ENCODE measurements around the gene MUC5B. TPM values are rescaled to one million over a fixed set of nuclear protein-coding genes. Genes with fewer than 3 reads are reported as not detected.
"Not testable (repeated sequence)": the region's sequence is repeated elsewhere in the genome, so short reads cannot be mapped to it uniquely, and the experiment has no call there.

Gene MUC5B
- total and polyA plus RNA-seq, 4 donors, result 0.25 TPM; not detected in 3

GRCh38 chr11:1261241-1262071, 38.6 kb downstream of the MUC5B start:
- intact Hi-C loops (cut with DNase I), result loop anchor here (5.0 kb wide), 3 partner anchors 36 to 256 kb away; partner anchors contain the start of gene TOLLIP (in 1 of the 2)
- WGBS, 2 donors, result 87 to 88% methylated on average over 38 to 39 of the region's 39 CpGs
- Histone ChIP-seq H3K27ac (ENCODE audit: low read depth in 1 of 2, low read length in 2 of 2) (no peak overlapping the region), H3K36me3 (ENCODE audit: control insufficient read depth in 1 of 2, insufficient read depth in 2 of 2, low read length in 1 of 2) (no peaks in the 10 kb centered on the region), H3K4me3 (ENCODE audit: low read length in 2 of 2) (no peak overlapping the region), H3K27me3 (ENCODE audit: control insufficient read depth in 1 of 2, insufficient read depth in 2 of 2, low read length in 1 of 2) (no peaks in the 10 kb centered on the region), H3K9me3 (ENCODE audit: control insufficient read depth, low read length) (no peaks in the 10 kb centered on the region), H3K4me1 (ENCODE audit: control insufficient read depth in 1 of 2, insufficient read depth in 2 of 2, low read length in 2 of 2) (no peaks in the 10 kb centered on the region)
- DNase-seq, result no peak
- ATAC-seq (ENCODE audit: low FRiP score), result no peak

- H3K27me3 ChIP-seq (ENCODE audit: control insufficient read depth in 1 of 2, insufficient read depth in 2 of 2, low read length in 1 of 2), result no peaks in the 10 kb centered on the region
- H3K4me1 ChIP-seq (ENCODE audit: control insufficient read depth in 1 of 2, insufficient read depth in 2 of 2, low read length in 2 of 2), result no peaks in the 10 kb centered on the region
- H3K4me3 ChIP-seq (ENCODE audit: low read length in 2 of 2), result no peak overlapping the region
- no peaks in the 10 kb centered on the region for H3K36me3 ChIP-seq (ENCODE audit: control insufficient read depth in 1 of 2, insufficient read depth in 2 of 2, low read length in 1 of 2)
- H3K9me3 ChIP-seq (ENCODE audit: control insufficient read depth, low read length), result no peaks in the 10 kb centered on the region
- intact Hi-C loops (cut with DNase I), result loop anchor here (5.0 kb wide), 3 partner anchors 35 to 255 kb away; partner anchors contain the start of gene TOLLIP (in 1 of the 2)
- no peak overlapping the region for H3K27ac ChIP-seq (ENCODE audit: low read depth in 1 of 2, low read length in 2 of 2)
- 7 to 11% methylated on average over 30 to 31 of the region's 31 CpGs for WGBS, 2 donors
- DNase-seq (peak; percentile 94 to 97), ATAC-seq (ENCODE audit: low FRiP score) (peak; percentile 93)
These were observed 39.5 kb downstream of the MUC5B start for GRCh38 chr11:1262172-1263006.

- H3K4me3 ChIP-seq (ENCODE audit: low read length in 2 of 2), result no peak overlapping the region
- DNase-seq, result no peak
- no peak overlapping the region for H3K27ac ChIP-seq (ENCODE audit: low read depth in 1 of 2, low read length in 2 of 2)
- ATAC-seq (ENCODE audit: low FRiP score), result no peak
- H3K27me3 ChIP-seq (ENCODE audit: control insufficient read depth in 1 of 2, insufficient read depth in 2 of 2, low read length in 1 of 2), result no peaks in the 10 kb centered on the region
- WGBS, 2 donors, result 17 to 25% methylated on average over 7 of the region's 7 CpGs
- intact Hi-C loops (cut with DNase I), result loop anchor here (5.0 kb wide), 3 partner anchors 34 to 254 kb away; partner anchors contain the start of gene TOLLIP (in 1 of the 2)
- H3K4me1 ChIP-seq (ENCODE audit: control insufficient read depth in 1 of 2, insufficient read depth in 2 of 2, low read length in 2 of 2), result no peaks in the 10 kb centered on the region
- H3K9me3 ChIP-seq (ENCODE audit: control insufficient read depth, low read length), result no peaks in the 10 kb centered on the region
- H3K36me3 ChIP-seq (ENCODE audit: control insufficient read depth in 1 of 2, insufficient read depth in 2 of 2, low read length in 1 of 2), result no peaks in the 10 kb centered on the region
These were observed 40.1 kb downstream of the MUC5B start for GRCh38 chr11:1263010-1263409.

GRCh38 chr11:1264444-1264843, 41.6 kb downstream of the MUC5B start:
- DNase-seq; H3K27me3 ChIP-seq (ENCODE audit: control insufficient read depth in 1 of 2, insufficient read depth in 2 of 2, low read length in 1 of 2); H3K27ac ChIP-seq (ENCODE audit: low read depth in 1 of 2, low read length in 2 of 2); H3K4me3 ChIP-seq (ENCODE audit: low read length in 2 of 2); H3K36me3 ChIP-seq (ENCODE audit: control insufficient read depth in 1 of 2, insufficient read depth in 2 of 2, low read length in 1 of 2); H3K9me3 ChIP-seq (ENCODE audit: control insufficient read depth, low read length); H3K4me1 ChIP-seq (ENCODE audit: control insufficient read depth in 1 of 2, insufficient read depth in 2 of 2, low read length in 2 of 2): not testable (repeated sequence)
- ATAC-seq (ENCODE audit: low FRiP score), result peak; percentile 51
- intact Hi-C loops (cut with DNase I), result loop anchor here (5.0 kb wide), 3 partner anchors 33 to 253 kb away; partner anchors contain the start of gene TOLLIP (in 1 of the 2)
- WGBS, 2 donors, result 25 to 30% methylated on average over 3 of the region's 3 CpGs

GRCh38 chr11:1265480-1265879, 42.6 kb downstream of the MUC5B start:
- H3K27ac ChIP-seq (ENCODE audit: low read depth in 1 of 2, low read length in 2 of 2); H3K9me3 ChIP-seq (ENCODE audit: control insufficient read depth, low read length); H3K4me3 ChIP-seq (ENCODE audit: low read length in 2 of 2); DNase-seq; H3K27me3 ChIP-seq (ENCODE audit: control insufficient read depth in 1 of 2, insufficient read depth in 2 of 2, low read length in 1 of 2); intact Hi-C loops (cut with DNase I); H3K36me3 ChIP-seq (ENCODE audit: control insufficient read depth in 1 of 2, insufficient read depth in 2 of 2, low read length in 1 of 2); H3K4me1 ChIP-seq (ENCODE audit: control insufficient read depth in 1 of 2, insufficient read depth in 2 of 2, low read length in 2 of 2); ATAC-seq (ENCODE audit: low FRiP score): not testable (repeated sequence)
- WGBS, 2 donors, result 97 to 98% methylated on average over 4 of the region's 4 CpGs

GRCh38 chr11:1266976-1267375, 44.1 kb downstream of the MUC5B start:
- DNase-seq; H3K36me3 ChIP-seq (ENCODE audit: control insufficient read depth in 1 of 2, insufficient read depth in 2 of 2, low read length in 1 of 2); H3K27ac ChIP-seq (ENCODE audit: low read depth in 1 of 2, low read length in 2 of 2); H3K4me3 ChIP-seq (ENCODE audit: low read length in 2 of 2); H3K4me1 ChIP-seq (ENCODE audit: control insufficient read depth in 1 of 2, insufficient read depth in 2 of 2, low read length in 2 of 2); ATAC-seq (ENCODE audit: low FRiP score); H3K27me3 ChIP-seq (ENCODE audit: control insufficient read depth in 1 of 2, insufficient read depth in 2 of 2, low read length in 1 of 2); H3K9me3 ChIP-seq (ENCODE audit: control insufficient read depth, low read length); intact Hi-C loops (cut with DNase I): not testable (repeated sequence)
- WGBS, 2 donors, result 90 to 92% methylated on average over 2 of the region's 2 CpGs

GRCh38 chr11:1267441-1268100, 44.7 kb downstream of the MUC5B start:
- intact Hi-C loops (cut with DNase I), result no loop called here
- no peak overlapping the region for H3K4me3 ChIP-seq (ENCODE audit: low read length in 2 of 2)
- ATAC-seq (ENCODE audit: low FRiP score) (no peak), DNase-seq (no peak)
- no peaks in the 10 kb centered on the region for H3K27me3 ChIP-seq (ENCODE audit: control insufficient read depth in 1 of 2, insufficient read depth in 2 of 2, low read length in 1 of 2)
- H3K9me3 ChIP-seq (ENCODE audit: control insufficient read depth, low read length), result no peaks in the 10 kb centered on the region
- H3K36me3 ChIP-seq (ENCODE audit: control insufficient read depth in 1 of 2, insufficient read depth in 2 of 2, low read length in 1 of 2), result no peaks in the 10 kb centered on the region
- no peak overlapping the region for H3K27ac ChIP-seq (ENCODE audit: low read depth in 1 of 2, low read length in 2 of 2)
- H3K4me1 ChIP-seq (ENCODE audit: control insufficient read depth in 1 of 2, insufficient read depth in 2 of 2, low read length in 2 of 2), result no peaks in the 10 kb centered on the region
- 77 to 82% methylated on average over 9 of the region's 9 CpGs for WGBS, 2 donors

- intact Hi-C loops (cut with DNase I), result loop anchor here in 1 of 2 donors (10.0 kb wide), 1 partner anchor 215 kb away; the partner anchor contains the start of gene MOB2
- no peak for ATAC-seq (ENCODE audit: low FRiP score)
- WGBS, 2 donors, result 88 to 91% methylated on average over 5 of the region's 5 CpGs
These were observed 47.1 kb downstream of the MUC5B start for GRCh38 chr11:1269957-1270356.

More at GRCh38 chr11:1269957-1270356, 47.1 kb downstream of the MUC5B start:
- Histone ChIP-seq H3K27ac (ENCODE audit: low read depth in 1 of 2, low read length in 2 of 2) (no peak overlapping the region), H3K27me3 (ENCODE audit: control insufficient read depth in 1 of 2, insufficient read depth in 2 of 2, low read length in 1 of 2) (no peaks in the 10 kb centered on the region), H3K4me3 (ENCODE audit: low read length in 2 of 2) (no peak overlapping the region), H3K4me1 (ENCODE audit: control insufficient read depth in 1 of 2, insufficient read depth in 2 of 2, low read length in 2 of 2) (no peaks in the 10 kb centered on the region), H3K36me3 (ENCODE audit: control insufficient read depth in 1 of 2, insufficient read depth in 2 of 2, low read length in 1 of 2) (no peaks in the 10 kb centered on the region), H3K9me3 (ENCODE audit: control insufficient read depth, low read length) (no peaks in the 10 kb centered on the region)
- no peak for DNase-seq

Measured in aorta (tissue), 5 donors.